ENCODE data around the gene CTAG1A. TPM values are rescaled to one million over a fixed set of nuclear protein-coding genes. Genes with fewer than 3 reads are reported as not detected.
"Not testable (repeated sequence)": the region's sequence is repeated elsewhere in the genome, so short reads cannot be mapped to it uniquely, and the experiment has no call there.

Gene CTAG1A
- total RNA-seq: not detected in 2 replicates

DNA sequence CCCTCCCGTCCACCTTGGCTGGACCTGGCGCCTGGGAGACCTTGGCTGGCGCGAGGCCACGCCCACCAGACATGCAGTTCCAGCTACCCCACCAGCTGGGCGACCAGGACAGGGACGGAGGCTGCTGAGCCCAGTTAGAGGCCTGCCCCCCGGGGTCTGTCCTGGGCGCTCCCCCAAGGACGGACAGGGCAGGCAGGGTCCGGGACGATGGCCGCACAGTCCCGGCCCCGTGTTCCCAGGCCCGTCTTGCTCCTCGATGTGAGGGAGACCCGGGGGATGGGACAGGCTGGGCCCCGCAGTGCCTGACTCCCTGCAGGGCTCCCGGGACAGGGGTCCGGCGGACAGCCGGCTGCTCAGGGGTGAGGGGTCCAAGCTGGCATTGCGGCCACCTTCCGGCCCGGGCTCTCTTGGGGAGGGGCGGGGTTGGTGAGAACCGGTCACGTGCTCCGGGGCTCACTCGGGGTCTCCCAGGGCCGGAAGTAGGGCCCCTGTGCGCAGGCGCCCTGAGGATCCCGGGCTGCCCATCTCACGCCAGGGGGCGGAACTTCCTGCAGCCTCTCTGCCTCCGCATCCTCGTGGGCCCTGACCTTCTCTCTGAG is at the start of gene CTAG1A:
Gene CTAG1A, plus strand, starts transcription at position 549 of the 599 bp plus-strand sequence. CDS start 74 bp downstream, outside the sequence.
- DNase-seq (ENCODE audit: low read depth in 2 of 2): not testable (repeated sequence)

DNA sequence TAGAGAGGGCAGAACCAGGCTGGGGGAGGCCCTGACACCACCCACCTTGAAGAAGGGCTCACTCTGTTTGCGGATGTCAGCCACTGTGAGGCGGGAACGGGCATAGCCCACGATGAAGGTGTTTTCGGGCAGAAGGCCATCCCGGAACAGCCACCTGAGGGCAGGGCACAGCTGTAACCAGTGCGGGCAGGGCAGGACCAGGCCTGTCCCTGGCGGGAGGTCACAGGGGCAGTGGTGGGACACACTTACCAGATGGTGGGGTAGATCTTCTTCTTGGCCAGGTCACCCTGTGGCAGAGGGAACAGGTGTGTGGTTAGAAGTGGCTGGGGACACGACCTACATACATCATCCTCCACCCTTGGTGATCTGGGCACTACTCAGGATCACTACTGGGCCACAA is 49.0 kb upstream of the CTAG1A start:
- no peak for DNase-seq (ENCODE audit: low read depth in 2 of 2)

DNA sequence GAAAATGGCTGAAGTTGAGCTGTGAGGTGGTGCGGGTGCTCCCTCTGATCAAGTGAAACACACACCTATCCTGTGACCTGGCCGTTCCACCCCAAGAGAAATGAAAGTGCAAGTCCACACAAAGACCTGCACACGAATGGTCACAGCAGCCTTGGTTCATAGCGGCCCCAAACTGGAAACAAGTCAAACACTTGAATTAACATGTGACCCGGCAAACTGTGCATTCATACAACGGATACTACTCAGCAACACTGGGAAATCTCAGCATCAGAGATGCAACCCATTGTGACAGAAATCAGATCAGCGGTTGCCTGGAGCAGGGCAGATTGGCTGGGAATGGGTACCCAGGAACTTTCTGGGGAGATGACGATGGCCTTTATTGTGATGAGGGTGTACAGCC is 45.9 kb upstream of the CTAG1A start:
- no peak for DNase-seq (ENCODE audit: low read depth in 2 of 2)

DNA sequence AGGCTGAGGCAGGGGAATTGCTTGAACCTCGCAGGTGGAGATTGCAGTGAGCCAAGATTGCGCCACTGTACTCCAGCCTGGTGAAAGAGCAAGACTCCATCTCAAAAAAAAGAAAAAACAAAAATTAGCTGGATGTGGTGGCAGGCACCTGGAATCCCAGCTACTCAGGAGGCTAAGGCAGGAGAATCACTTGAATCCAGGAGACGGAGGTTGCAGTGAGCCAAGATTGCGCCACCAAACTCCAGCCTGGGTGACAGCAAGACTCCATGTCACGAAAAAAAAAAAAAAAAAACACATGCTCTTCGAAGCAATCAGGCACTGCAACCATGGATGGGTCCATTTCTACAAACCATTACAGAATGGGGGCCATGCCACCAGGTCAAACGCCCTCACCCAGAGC is 44.6 kb upstream of the CTAG1A start:
- DNase-seq (ENCODE audit: low read depth in 2 of 2): not testable (repeated sequence)

DNA sequence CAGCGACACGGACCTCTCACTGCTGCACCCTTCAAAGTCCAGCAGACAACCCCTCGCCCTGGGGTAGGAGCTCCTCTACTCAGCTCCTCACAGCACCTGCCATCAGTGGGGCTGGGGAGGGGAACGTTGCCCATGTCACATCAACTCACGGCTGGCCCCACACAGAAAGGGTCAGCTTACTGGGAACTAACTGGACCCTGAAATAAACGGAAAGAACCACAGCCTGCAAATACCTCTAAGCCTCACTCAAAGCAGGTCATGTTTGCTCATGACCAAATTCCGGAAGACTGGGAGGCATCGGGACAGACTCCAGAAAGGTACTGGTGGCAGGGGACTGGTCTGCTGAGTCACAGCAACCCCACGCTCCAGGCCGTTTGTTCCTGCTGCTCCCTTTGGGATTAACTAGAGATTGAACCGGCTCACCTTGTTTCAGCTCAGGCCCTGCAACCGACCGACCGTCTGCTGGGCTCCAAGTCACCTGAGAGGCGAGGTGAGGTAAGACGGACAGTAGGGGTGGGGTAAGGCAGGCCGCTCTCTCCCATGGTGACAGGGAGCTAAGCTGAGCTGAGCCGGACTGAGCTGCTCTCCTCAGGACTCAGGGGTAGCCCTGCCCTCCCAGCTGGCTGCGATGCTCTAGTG is 43.9 kb upstream of the CTAG1A start:
- peak in 1 of 2 donors; percentile 29 for DNase-seq (ENCODE audit: low read depth in 2 of 2)

DNA sequence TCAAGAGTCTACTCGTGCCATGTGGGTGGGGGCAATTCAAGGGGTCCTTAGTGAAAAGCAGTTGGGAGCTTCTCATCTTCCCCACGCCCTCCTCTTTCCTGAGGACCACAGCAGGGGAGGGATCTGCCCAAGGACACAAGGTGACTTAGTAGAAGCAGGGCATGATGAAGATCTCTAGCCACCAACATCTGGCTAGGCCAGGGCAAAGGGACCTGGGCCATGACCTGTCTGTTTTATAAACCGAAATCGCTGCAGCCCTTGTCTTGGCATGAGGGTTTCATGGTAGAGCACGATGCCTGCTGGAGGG is 43.4 kb upstream of the CTAG1A start:
- DNase-seq (ENCODE audit: low read depth in 2 of 2): no peak

DNA sequence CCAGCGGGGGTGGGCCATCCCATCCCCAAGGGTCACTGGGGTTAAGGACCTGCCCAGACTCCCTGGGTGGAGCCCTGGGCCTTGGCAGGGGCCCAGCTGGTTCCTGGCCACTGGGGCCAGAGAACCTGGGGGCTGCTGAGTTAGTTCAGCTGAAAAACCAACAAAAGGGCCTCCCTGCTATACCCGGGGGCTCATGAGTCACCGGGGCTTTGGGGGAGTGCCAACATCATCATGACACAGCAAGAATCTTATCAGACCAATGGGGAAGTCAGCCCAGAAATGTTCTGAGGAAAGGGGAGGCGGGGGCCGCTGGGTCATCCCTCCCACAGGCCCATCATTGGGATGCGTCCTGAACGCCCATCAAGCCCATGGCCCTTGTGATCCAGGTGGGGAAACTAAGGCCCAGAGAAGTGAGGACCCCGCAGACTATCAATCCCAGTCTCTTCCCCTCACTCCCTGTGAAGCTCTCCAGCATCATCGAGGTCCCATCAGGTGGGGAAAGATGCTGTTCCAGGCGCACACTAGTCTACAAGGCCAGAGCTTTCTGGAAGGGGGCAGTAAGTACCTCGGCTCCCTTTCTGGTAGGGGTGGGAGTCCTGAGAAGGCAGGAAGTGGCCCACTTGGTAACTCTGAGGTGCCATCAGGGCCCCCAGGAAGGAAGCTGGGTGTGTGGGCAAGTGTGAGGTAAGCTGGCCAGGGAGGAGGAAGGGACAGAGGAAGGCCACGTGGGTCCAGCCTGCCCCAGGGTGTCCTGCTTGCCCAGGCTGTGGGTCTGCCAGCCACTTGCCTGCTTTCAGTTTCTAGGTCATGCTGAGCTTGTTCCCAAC is 42.8 kb upstream of the CTAG1A start:
- peak; percentile 92 to 93 for DNase-seq (ENCODE audit: low read depth in 2 of 2)

DNA sequence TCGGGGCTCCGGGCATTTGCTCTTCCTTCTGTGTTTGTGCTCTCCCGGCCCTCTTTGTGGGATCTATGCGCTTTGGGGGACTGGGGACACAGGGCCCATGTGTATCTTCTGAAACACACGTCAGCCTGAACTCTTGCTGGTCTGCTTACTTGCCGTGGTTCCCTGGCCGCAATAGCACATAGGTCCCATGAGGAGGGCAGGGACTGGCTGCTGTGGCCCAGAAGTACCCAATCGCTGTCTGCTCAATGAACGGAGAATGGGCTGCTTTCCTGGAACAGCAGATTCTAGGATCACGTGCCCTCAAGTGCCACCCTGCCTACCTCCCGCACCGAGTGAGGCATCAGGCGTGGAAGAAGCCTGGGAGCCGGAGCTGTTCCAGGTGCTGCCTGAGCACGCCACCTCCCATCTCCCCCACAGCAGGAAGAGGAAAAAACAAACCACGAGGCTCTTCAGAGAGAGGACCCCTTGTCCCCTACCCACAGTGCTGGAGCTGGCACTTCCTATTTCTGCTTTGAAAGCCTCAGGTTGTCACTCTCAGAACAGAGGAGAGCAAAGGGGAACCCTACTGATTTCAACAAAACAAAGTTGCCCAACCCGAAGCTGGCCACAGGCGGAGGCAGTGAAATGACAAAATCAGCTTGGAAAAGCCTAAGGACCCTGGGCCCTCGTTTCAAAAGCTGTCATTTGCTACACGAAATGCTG is 42.1 kb upstream of the CTAG1A start:
- peak in 1 of 2 donors; percentile 39 for DNase-seq (ENCODE audit: low read depth in 2 of 2)

DNA sequence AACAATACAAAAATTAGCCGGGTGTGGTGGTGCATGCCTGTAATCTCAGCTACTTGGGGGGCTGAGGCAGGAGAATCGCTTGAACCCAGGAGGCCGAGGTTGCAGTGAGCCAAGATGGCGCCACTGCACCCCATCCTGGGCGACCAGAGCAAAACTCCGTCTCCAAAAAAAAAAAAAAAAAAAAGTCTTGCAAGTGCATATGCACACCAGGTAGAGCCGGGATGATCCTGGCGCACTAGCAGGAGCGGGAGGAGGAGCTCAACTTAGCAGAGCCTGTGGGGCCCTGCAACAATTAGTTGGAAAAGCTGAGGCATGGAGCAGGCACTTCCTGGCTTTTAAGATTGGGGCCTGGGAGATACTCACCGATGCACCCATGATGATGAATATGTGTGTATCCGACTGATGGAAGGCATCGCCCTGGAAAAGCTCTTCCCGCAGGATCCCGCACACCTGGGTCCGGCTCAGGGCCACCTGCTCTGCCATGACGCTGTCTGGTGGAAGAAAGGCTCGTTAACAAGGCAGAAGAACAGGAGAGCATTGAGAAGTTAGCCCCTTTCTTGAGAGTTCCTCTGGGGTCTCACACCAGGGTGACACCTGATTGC is 39.2 kb upstream of the CTAG1A start:
- no peak for DNase-seq (ENCODE audit: low read depth in 2 of 2)

DNA sequence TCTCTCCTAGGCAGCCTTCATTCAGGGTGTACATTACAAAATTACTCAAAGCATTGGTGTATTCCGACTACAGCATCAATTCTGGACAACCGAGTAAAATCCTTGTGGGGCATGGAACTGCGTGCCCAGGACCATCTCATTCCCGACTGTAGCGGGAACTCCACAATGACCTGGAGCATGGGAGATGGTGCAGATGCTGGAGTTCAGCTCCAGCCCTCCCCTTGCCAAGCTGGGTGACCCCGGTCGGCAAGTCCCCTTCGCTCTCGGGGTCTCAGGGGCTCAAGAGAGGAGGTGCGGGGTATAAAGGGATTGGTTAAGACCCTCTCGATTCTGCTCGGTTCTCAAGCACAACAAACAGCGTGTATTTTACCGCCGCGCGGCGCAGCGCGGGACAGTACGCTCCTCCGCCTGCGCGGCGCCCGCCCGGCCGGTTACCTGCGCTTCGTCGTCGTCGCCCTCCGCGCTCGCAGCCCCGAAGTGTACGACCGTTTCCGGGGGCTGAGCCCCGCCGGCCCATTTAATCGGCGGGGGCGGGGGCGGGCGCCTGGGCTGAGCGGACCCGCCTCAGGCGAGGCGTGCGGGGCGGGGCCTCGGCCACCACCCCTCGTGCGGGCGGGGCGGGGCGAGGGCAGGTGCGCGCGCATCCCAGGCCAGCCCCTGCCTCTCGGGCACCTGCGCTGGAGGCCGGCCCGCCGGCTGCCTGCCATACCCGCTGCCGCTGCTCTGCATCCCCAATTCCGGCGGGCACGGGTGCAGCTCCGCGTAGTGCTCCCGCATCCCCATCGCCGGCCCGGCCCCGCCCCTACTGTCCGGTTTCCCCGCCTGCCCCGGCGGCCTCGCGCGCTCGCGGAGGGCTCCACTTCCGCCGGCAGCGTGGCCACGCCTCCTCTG is 38.3 kb upstream of the CTAG1A start, which contains the start of gene G6PD:
Gene G6PD, minus strand, starts transcription at position 493 of the 891 bp plus-strand sequence. CDS start 691 bp downstream, outside the sequence.
- DNase-seq (ENCODE audit: low read depth in 2 of 2): peak; percentile 66 to 74

DNA sequence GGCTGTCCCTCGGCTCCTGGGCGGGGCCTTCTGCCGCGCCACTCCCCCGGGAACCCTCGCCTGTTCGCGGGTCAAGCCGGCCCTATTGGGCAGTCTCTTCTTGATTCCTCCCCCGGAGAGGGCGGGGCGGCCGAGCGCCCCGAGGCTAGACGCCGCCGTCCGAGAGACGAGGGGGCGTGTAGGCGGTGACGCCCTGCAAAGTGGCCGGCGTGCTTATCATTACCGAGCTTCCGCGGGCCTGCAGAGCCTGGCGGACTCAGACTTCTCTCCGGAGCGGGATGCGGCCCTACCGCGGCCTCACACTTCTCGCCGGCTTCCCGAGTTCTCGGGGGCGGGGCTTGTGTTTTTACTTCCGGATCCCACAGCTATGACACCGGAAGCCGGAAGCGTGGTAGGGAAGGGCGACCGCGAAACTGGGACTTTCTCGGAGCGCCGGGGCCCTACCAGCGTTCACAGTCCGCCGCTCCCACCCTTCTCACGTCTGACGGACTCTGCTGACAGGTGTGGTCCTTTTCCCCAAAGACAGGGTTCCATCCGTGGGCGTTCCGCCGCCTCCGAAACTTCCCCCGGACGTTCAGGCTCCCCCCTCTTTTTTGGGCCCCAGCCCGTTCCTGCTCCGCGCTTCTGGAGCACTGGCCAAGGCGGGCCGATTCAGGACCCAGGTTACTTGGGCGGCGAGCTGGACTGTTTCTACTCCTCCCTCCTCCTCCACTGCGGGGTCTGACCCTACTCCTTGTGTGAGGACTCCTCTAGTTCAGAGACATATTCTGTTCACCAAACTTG is 37.5 kb upstream of the CTAG1A start, which contains the start of gene IKBKG:
Gene IKBKG, plus strand, starts transcription at position 376 of the 783 bp plus-strand sequence. CDS start 4,383 bp downstream, outside the sequence.
- peak; percentile 91 to 93 for DNase-seq (ENCODE audit: low read depth in 2 of 2)

DNA sequence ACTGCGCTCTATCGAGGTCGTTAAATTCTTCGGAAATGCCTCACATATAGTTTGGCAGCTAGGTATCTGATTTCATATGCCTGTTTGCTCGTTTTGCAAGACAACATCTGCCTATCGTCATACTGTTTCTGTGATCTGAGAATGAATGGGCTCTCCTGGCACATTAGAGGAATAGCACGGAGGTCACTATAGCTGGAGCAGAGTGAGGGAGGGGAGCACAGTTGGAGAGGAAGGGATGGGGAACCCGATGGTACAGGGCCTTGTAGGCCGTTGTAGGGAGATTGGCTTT is 37.0 kb upstream of the CTAG1A start:
- peak in 1 of 2 donors; percentile 37 for DNase-seq (ENCODE audit: low read depth in 2 of 2)

DNA sequence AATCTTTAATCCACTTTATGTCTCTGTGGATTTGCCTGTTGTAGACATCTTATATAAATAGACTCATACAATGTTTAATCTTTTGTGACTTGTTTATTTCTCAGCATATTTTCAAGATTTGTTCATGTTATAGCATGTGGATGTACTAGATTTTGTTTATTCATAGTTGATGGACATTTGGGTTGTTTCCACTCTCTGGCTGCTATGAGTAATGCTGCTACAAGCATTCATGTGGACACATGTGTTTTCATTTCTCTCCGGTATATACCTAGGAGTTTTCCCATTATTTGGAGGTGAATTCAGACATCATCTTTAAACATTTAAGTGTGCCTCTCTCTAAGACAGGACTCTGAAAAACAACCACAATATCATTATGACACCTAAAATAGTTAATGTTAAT is 35.2 kb upstream of the CTAG1A start:
- no peak for DNase-seq (ENCODE audit: low read depth in 2 of 2)

DNA sequence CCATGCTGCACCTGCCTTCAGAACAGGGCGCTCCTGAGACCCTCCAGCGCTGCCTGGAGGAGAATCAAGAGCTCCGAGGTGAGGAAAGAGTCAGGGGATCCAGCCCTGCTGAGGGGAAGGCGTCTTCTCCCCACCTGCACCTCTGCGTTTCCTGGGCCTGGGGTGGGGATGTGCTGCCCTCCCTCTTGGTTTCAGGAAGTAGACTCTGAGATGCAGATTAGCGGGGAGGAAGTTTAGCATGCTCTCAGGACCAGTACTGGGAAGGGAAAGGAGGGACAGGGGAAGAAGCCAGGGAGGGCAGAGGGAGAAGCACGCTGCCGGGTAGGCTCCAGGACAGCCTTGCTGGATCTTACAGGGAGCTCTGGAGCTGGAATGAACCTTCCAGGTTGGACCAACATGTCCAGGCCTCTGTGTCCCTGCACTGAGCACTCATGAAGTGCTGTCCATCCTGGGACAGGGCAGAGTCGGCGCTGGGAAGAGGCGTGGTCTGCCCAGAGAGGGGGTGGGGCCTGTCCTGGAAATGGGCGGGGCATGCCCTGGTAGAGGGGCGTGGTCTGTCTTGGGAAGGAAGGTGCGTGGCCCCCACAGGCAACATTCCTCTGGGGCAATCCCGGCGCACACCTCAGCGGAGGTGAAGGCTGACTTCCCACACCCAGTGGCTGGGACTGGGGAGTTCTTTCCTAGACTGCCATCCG is 32.7 kb upstream of the CTAG1A start:
- DNase-seq (ENCODE audit: low read depth in 2 of 2): not testable (repeated sequence)

DNA sequence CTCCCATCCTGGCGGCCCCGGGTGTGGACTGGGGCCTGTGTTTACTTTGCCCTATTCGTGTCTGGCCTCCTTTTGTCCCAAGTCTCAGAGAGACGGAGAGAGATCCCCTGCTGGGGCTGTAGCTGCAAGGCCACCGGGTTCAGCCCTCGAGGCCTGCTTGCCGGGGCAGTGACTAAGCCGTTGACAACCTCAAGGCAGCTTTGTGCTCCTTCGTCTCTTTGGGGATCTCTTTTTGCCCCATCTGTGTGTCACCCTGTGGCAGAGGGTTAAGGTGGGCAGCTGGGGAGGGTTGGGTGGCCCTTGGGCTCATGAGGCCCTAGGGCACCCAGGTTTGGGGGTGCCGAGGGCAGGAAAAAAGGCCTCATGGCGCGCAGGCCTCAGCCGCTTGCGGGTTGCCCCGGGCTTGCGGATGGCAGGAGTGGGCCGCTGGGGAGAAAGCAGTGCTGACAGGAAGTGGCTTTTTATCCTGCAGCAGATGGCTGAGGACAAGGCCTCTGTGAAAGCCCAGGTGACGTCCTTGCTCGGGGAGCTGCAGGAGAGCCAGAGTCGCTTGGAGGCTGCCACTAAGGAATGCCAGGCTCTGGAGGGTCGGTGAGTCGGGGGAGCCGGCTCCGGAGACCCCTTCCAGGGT is 26.8 kb upstream of the CTAG1A start:
- not testable (repeated sequence) for DNase-seq (ENCODE audit: low read depth in 2 of 2)

DNA sequence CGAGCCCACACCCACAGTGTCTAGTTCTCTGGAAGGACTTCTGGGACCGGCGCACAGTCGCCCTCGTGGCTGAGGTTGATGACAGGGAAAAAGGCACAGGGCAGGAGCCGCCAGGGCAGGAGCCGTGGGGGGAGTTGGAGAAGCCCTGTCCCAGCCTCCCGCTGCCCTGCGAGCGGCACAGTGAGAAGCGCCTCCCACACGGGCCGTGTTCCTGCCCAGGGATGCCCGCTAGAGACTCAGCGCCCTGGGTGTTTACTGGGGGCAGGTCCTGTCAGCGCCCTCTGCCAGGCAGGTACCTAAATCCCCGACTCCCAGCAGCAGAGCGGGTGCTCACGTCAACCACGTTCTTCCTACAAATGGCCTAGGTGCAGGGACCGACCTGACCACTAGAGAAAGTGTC is 26.0 kb upstream of the CTAG1A start:
- DNase-seq (ENCODE audit: low read depth in 2 of 2): not testable (repeated sequence)

DNA sequence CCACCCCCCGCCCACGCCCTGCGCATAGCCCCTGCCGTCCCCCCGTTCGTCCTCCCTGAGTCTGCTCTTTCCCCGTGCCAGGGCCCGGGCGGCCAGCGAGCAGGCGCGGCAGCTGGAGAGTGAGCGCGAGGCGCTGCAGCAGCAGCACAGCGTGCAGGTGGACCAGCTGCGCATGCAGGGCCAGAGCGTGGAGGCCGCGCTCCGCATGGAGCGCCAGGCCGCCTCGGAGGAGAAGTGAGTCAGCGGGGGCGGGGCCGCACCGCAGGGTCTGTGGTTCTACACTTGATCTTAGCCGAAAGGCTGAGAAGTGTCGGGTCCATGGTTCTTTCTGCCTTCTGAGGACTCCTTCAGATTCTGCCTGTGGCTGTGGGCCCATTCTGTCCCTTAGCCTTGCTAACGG is 24.6 kb upstream of the CTAG1A start:
- not testable (repeated sequence) for DNase-seq (ENCODE audit: low read depth in 2 of 2)

DNA sequence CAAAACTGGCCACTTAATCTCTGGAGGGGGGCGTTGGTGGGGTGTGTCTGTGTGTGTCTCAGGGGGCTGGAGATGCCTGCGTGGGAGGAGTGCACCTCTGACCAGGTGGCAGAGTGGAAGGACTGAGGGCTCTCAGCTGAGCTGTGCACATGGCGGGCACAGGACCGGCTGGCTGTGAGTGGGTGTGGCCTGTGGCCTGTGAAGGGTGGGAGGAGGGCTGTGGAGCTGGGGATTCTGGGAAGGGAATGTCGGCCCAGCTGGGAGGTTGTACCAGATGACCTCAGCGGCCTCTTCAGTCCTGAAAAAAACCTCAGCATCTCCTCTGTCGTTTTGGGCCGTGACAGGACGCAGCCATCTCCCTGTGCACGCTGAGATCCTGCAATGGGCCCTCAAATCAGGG is 22.6 kb upstream of the CTAG1A start:
- DNase-seq (ENCODE audit: low read depth in 2 of 2): not testable (repeated sequence)

DNA sequence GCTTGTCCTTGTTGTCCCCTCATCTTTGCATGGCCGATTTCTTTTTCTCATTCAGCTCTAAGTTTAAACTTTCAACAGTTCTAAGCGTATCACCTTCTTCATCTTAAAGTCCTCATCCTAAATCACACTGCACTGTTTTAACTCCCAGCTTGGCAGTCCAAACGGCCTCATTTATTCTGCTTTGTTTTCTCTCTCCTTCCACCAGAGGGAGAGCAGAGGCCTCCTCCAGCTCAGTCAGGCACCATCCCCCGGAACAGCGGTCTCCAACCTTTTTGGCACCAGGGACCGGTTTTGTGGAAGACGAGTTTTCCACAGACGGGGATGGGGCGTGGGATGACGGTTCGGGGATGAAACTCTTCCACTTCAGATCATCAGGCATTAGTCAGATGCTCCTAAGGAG is 14.6 kb upstream of the CTAG1A start:
- not testable (repeated sequence) for DNase-seq (ENCODE audit: low read depth in 2 of 2)

Data from lung microvascular endothelial cell (primary cell).